B cell (primary cell): ENCODE data around the gene SERPINF2. TPM values are rescaled to one million over a fixed set of nuclear protein-coding genes. Genes with fewer than 3 reads are reported as not detected.

ENCODE experiments used
- ATAC-seq: fragments of 200-7000 bp; cut with Tn5 transposase; one replicate; pipeline ENCODE4 v1.10.0; 2021; ENCODE audit warnings: low read depth, mild to moderate bottlenecking, moderate number of reproducible peaks, moderate library complexity
- CTCF ChIA-PET: fragments of 350-600 bp; sonication (Branson Sonifier 250); formaldehyde crosslinking; loops from one replicate; lab custom pipeline; 2021; ENCODE audit warnings: antibody characterized with exemption, inconsistent platforms; lab: Charles Lee
- POLR2A ChIA-PET: fragments of 350-600 bp; sonication (Branson Sonifier 250); formaldehyde crosslinking; loops from one replicate; lab custom pipeline; 2021; ENCODE audit warnings: antibody characterized with exemption; lab: Charles Lee
- DNase-seq: peaks from one replicate; pipeline ENCODE4 v3.0.0; 2013
- H2AFZ ChIP-seq: 2 replicates; pipeline ENCODE4 v1.6.1; 2012; ENCODE audit warnings: mild to moderate bottlenecking, low read depth, low read length; ENCODE audit not compliant: insufficient read depth, poor library complexity, severe bottlenecking
- H3K27ac ChIP-seq, 2 donors: 1 replicate in 1 of 2; 2 replicates in 1 of 2; pipeline ENCODE4 v1.5.1; 2012 to 2013; ENCODE audit warnings: low read length in 2 of 2, mild to moderate bottlenecking in 2 of 2, moderate library complexity in 1 of 2
- H3K27me3 ChIP-seq, 4 experiments: fragments of 200-600 bp in 1 of 4; sonication (generic) in 1 of 4; replicated peaks in 1 of 4; 1 replicate in 2 of 4; 2 replicates in 2 of 4; pipeline versions ENCODE4 v1.6.1 to v1.7.0; 2013 to 2016; ENCODE audit warnings: low read length in 3 of 4, mild to moderate bottlenecking in 2 of 4, mixed read lengths in 1 of 4, moderate library complexity in 1 of 4; ENCODE audit not compliant: insufficient read depth in 4 of 4, control insufficient read depth in 3 of 4; ENCODE audit errors: control extremely low read depth in 1 of 4
- H3K36me3 ChIP-seq, 2 experiments: replicated peaks in 1 of 2; 1 replicate in 1 of 2; 2 replicates in 1 of 2; pipeline versions ENCODE4 v1.6.1 to v1.7.1; 2013; ENCODE audit warnings: low read length in 1 of 2; ENCODE audit not compliant: insufficient read depth in 2 of 2, control insufficient read depth in 1 of 2; ENCODE audit errors: control extremely low read depth in 1 of 2, extremely low read depth in 1 of 2
- H3K4me1 ChIP-seq, 2 donors: fragments of 200-600 bp in 1 of 2; sonication (generic) in 1 of 2; 1 replicate in 1 of 2; 2 replicates in 1 of 2; pipeline versions ENCODE4 v1.5.1 to v1.6.1; 2013 to 2017; ENCODE audit warnings: low read length in 2 of 2; ENCODE audit not compliant: control insufficient read depth in 2 of 2, insufficient read depth in 2 of 2
- H3K4me2 ChIP-seq: replicated peaks from 2 replicates; pipeline ENCODE3; 2012; ENCODE audit warnings: mild to moderate bottlenecking, low read depth, low read length; ENCODE audit not compliant: poor library complexity, severe bottlenecking
- H3K4me3 ChIP-seq, 5 experiments: fragments of 200-600 bp in 1 of 5; sonication (generic) in 1 of 5; 1 replicate in 3 of 5; 2 replicates in 2 of 5; pipeline versions ENCODE4 v1.5.1 to v1.7.0; 2011 to 2016; ENCODE audit warnings: low read length in 4 of 5, mild to moderate bottlenecking in 4 of 5, low read depth in 2 of 5, control low read depth in 1 of 5, moderate library complexity in 1 of 5; ENCODE audit not compliant: insufficient read depth in 1 of 5; ENCODE audit errors: control extremely low read depth in 1 of 5, extremely low read depth in 1 of 5
- H3K79me2 ChIP-seq: fragments of 200-600 bp; sonication (generic); one replicate; pipeline ENCODE4 v1.6.0; 2016; ENCODE audit warnings: low read length; ENCODE audit not compliant: control insufficient read depth, insufficient read depth
- H3K9ac ChIP-seq: fragments of 200-600 bp; sonication (generic); 2 replicates; pipeline ENCODE4 v1.6.1; 2017; ENCODE audit warnings: mild to moderate bottlenecking, low read length, moderate library complexity
- H3K9me3 ChIP-seq, 3 donors: one replicate each; pipeline versions ENCODE4 v1.6.1 to v1.7.1; 2013; ENCODE audit warnings: low read length in 2 of 3; ENCODE audit not compliant: control insufficient read depth in 2 of 3, insufficient read depth in 1 of 3; ENCODE audit errors: control extremely low read depth in 1 of 3
- H4K20me1 ChIP-seq: 2 replicates; pipeline ENCODE4 v1.6.0; 2012; ENCODE audit warnings: mild to moderate bottlenecking, low read length; ENCODE audit not compliant: insufficient read depth, control insufficient read depth, poor library complexity, severe bottlenecking
- H3K27ac Mint-ChIP-seq: one replicate; pipeline ENCODE4 v1.8.0; 2021; ENCODE audit warnings: mixed read lengths
- H3K27me3 Mint-ChIP-seq: one replicate; pipeline ENCODE4 v1.8.0; 2021; ENCODE audit warnings: mixed read lengths
- H3K4me1 Mint-ChIP-seq: one replicate; pipeline ENCODE4 v1.8.0; 2021; ENCODE audit warnings: mixed read lengths
- H3K4me3 Mint-ChIP-seq: one replicate; pipeline ENCODE4 v1.8.0; 2021; ENCODE audit warnings: mixed read lengths
- H3K9me3 Mint-ChIP-seq: one replicate; pipeline ENCODE4 v1.8.0; 2022; ENCODE audit warnings: mixed read lengths; ENCODE audit not compliant: insufficient read depth
- CTCF ChIP-seq: fragments of 200-600 bp; IDR thresholded peaks from one replicate; pipeline ENCODE4 v1.8.0; 2022; ENCODE audit warnings: antibody characterized with exemption, mild to moderate bottlenecking
- EZH2 ChIP-seq: IDR thresholded peaks from 2 replicates; pipeline ENCODE4 v1.6.1; 2012; ENCODE audit warnings: borderline replicate concordance, low read depth, mild to moderate bottlenecking, moderate library complexity, low read length; ENCODE audit not compliant: insufficient read depth, poor library complexity, severe bottlenecking
- WGBS: methylation state at CpG from one replicate; pipeline ENCODE4 v1.1.5; 2013; ENCODE audit warnings: missing lambda C conversion rate; ENCODE audit not compliant: insufficient coverage; 5-methylcytosine and 5-hydroxymethylcytosine counted together
- intact Hi-C: fragments of 100-400 bp; cut with micrococcal nuclease; formaldehyde crosslinking; loops from one replicate; pipeline ENCODE4 v1.10.0; 2022
- polyA plus RNA-seq: library from polyadenylated mRNA; depleted of rRNA; stranded (reverse); fragments of >200 nt; gene quantifications from 2 replicates; pipeline ENCODE4 v1.2.3, GENCODE V29; 2012
- total RNA-seq, 2 donors: library from RNA; stranded (reverse); fragments of 120-200 nt in 1 of 2; gene quantifications; 1 replicate in 1 of 2; 2 replicates in 1 of 2; pipeline versions ENCODE4 v1.2.3 to v1.2.4, GENCODE V29; 2013 to 2022

Gene SERPINF2
- total and polyA plus RNA-seq, 2 donors (not counting 1 experiment from before 2014, with no cell fraction given) = 0.97 to 3.9 TPM

DNA sequence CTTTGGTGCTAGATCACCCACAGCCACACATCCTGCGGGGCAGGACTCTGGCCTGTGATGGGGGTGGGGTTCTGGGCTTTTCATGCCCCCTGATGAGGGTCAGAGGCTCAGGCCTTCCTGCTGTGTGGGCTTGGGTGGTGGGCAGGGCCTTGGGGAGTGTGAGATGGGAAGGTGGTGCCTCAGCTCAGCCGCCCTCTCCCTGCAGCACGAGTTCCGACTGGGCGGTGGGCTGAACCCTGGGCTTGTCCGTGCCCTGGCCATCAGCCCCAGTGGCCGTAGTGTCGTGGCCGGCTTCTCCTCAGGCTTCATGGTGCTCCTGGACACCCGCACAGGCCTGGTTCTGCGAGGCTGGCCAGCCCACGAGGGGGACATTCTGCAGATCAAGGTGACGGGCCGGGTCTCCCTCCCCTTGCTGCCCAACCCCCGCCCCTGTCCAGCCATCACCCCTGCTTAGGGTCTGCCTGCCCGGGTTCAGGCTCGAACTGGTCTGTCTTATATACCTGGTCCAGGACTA, 6.8 kb upstream of the SERPINF2 start:
- Histone ChIP-seq H3K27me3 (no peaks in the 10 kb centered on the region), H3K4me3 (no peak overlapping the region), H3K4me1 (peaks cover 14 to 28% of the 10 kb centered on the region in 2 donors), H3K9me3 (peaks cover 0 to 2% (median 0%) of the 10 kb centered on the region in 3 donors), H2AFZ (no peak overlapping the region), H3K9ac (no peak overlapping the region), H3K36me3 (peaks cover 0 to 43% of the 10 kb centered on the region in 2 experiments), H3K27ac (no peak overlapping the region), H4K20me1 (peaks cover 25% of the 10 kb centered on the region), H3K79me2 (no peaks in the 10 kb centered on the region), H3K4me2 (no peak overlapping the region)
- 96% methylated on average over 16 of the region's 17 CpGs for whole genome bisulfite sequencing
- TF ChIP-seq CTCF (no peak), EZH2 (no peak)
- no peak for DNase-seq
- H3K27me3 Mint-ChIP-seq = no peaks in the 10 kb centered on the region
- ChIA-PET POLR2A (interaction anchor here (1.6 kb wide), 1 partner anchor 10 kb away, joined by 5 read pairs; no protein-coding TSS in a partner anchor), CTCF (interaction anchor here (1.2 to 1.5 kb wide), 2 partner anchors 14 to 48 kb away, joined by 3 to 5 read pairs; no protein-coding TSS in a partner anchor)
- H3K27ac Mint-ChIP-seq = no peak overlapping the region
- no peaks in the 10 kb centered on the region for H3K9me3 Mint-ChIP-seq
- intact Hi-C loops = no loop called here
- no peak for ATAC-seq
- peaks cover 30% of the 10 kb centered on the region for H3K4me1 Mint-ChIP-seq
- H3K4me3 Mint-ChIP-seq = no peak overlapping the region
